Measurements from ENCODE around the gene MRPL9.

MRPL9 gene

GRCh38 chr1:151762941-151763921 is at the start of gene MRPL9:
TSS of gene MRPL9 (minus strand) at chr1:151763496. CDS start at chr1:151763479, 17 bp downstream.
- peak; percentile 66 to 82 (median 78) for DNase-seq (ENCODE audit: low read depth in 4 of 4, low spot score in 1 of 4)

- DNase-seq (ENCODE audit: low read depth in 4 of 4, low spot score in 1 of 4) = no peak
These were observed 47.9 kb upstream of the MRPL9 start for GRCh38 chr1:151811181-151811580.

DNA sequence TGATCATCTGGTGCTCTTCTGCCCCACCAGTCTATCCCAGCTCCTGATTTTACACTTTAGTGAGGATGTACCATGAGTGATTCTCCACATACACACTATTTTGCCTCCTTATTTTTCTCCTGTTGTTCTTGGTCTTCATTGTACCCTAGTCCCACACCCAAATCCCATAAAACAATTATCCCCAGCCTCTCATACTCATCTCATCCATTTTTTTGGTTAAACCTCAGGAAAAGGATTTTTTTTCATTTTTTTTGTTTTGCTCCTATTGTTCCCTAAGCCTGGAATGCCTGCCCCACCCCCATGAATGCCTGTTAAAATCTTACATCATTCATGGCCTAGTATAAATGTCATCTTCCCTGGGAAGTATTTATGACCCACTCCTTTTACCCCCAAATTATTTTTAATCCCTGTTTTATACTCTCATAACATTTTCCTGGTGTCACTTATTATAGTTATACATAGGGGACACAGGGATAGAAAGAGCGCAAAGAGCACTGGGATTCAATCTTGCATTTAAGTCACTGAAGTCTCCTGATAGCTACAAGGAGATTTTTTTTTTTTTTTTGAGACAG is 46.8 kb upstream of the MRPL9 start:
- DNase-seq (ENCODE audit: low read depth in 4 of 4, low spot score in 1 of 4) = no peak

DNA sequence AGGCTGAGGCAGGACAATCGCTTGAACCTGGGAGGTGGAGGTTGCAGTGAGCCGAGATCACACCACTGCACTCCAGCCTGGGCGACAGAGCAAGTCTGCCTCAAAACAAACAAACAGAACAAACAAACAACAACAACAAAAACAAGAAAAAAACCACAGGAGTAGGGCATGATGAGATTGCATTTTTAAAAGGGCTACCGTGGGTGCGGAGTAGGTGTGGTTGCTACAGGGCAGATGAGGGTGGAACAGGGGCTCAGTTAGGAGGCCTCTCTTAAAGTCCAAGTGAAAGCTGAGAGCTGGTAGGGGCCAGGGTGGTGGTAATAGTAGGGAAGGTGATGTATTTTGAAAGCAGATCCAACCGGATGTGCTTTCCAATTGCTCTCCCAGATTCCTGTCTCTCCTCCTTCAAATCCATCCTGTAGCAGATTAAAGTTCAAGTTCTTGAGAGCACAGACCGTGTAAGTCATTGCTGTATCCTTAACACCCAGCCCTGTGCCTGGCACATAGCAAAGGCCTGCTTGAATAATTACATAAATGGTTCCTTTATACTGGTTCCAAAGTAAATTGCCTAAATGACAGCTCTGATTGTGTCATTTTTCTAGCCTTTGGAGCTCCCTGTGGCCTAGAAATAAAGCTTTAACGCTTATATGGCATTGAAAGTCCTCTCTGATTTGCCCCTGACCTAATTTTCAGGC is 46.1 kb upstream of the MRPL9 start:
- DNase-seq (ENCODE audit: low read depth in 4 of 4, low spot score in 1 of 4) = no peak

DNA sequence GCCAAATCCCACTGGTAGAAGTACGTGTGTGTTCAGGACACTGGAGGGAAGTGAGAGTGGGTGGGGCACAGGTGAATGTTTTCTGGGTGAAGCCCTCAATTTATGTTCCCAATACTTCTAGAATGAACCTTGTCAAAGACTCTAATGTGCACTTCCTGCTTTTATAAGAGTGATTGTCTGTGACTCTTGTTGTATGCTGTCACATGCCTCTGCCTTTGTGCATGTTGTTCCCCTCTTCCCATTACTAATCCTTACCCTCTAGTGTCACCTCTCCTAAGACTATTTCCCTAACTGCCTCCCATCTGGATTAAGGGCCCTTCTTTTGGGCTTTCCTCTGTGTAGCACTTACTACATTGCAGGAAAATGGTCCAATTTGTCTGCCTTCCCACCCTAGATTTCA is 44.5 kb upstream of the MRPL9 start:
- DNase-seq (ENCODE audit: low read depth in 4 of 4, low spot score in 1 of 4) = no peak

DNA sequence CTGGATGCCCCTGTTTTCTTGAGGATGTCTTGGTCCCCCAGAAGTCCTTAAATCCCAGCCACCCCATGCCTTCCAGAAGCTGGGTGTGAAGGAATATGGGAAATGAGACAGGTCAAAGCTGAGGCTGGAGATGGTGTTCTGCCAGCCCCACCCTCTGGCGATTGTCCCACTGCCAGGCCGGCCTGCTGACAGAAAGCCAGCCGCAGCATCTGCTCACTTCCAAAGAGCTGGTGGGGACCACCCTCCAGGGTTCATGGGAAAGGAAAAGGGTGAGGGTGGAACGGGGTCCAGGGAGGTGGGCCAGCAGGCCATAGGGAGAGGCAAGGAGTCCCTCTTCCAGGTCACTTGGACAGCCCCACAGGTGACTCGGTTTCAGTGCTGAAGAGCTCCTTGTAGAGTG is 43.8 kb upstream of the MRPL9 start:
- DNase-seq (ENCODE audit: low read depth in 4 of 4, low spot score in 1 of 4) = no peak

- no peak for DNase-seq (ENCODE audit: low read depth in 4 of 4, low spot score in 1 of 4)
These were observed 42.9 kb upstream of the MRPL9 start for GRCh38 chr1:151806170-151806569.

DNA sequence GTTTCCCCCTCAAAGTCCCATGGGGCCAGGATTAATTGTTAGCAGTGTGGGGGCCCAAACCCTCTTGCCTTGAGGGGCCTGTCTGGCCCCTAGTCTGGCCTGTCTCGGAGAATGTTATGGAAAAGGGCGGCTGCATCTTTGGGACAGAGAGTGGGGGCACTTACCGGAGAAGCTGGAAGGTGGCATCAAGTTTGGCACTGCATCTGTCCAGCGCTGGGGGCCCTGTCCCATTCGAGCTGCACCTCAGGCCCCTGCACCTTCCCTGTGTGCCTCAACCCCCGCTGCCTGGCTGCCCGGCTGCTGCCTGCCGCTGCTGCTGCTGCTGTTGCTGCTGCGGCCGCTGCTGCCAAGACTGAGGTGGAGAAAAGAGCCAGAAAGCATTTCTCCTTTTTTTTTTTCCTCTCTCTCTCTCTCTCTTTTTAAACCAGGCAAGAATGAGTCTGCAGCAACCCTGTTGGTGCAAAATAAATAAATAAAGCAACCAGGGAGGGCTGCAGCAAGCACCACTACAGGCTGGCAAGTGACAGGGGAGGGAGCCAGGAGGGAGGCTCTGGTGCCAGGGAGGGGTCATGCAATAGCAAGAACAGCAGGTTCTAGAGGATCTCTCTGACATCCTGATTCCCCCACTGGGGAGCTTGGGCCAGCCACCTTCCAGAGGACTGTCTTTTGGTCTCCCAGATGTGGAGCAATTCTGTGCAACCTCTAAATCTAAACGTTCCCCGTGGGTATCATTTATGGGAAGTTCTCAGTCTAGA is 41.9 kb upstream of the MRPL9 start, which contains the start of gene LINGO4:
TSS of gene LINGO4 (minus strand) at position 354 of the 755 bp plus-strand sequence. CDS start 2,715 bp downstream, outside the sequence.
- DNase-seq (ENCODE audit: low read depth in 4 of 4, low spot score in 1 of 4) = no peak

- DNase-seq (ENCODE audit: low read depth in 4 of 4, low spot score in 1 of 4) = no peak
These were observed 40.6 kb upstream of the MRPL9 start for GRCh38 chr1:151803915-151804314.

DNA sequence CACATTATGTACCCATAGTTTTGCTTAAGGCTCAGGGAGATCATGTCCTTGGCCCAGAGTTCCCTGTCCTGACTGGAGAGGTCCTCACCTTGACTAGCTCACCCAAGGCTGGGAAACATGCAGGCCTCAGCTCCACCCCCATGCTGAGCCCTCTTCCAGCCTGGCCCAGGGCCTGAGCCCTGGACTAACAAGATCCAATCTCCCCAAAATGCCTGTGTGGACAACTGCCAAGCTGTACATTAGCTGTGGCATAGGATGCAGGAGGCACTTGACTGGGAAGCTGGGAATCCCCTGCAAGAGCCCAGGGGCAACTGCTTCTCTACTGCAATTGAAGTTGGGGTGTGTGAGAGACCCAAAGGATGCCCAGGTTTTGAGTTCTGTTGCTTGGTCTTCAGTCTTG is 39.9 kb upstream of the MRPL9 start:
- no peak for DNase-seq (ENCODE audit: low read depth in 4 of 4, low spot score in 1 of 4)

GRCh38 chr1:151802372-151802771 is 39.1 kb upstream of the MRPL9 start:
- DNase-seq (ENCODE audit: low read depth in 4 of 4, low spot score in 1 of 4) = no peak

DNA sequence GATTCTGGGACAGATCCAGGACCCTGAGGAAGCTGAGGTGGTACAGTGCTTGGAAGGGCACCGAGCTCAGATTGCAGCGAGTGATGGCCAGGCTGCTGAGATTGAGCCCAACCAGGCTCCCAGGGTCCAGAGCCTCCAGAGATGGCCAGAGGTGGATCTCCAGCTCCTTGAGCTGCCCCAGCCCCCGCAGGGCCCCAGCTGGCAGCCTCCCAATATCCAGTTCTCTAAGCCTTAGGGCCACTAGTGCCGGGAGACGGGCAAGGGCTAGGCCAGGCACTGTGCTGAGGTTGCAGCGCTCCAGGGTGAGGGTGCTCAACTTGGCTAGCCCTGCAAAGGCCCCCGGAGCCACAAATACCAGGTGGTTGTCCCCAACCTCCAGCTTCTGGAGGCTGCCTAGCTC is 38.5 kb upstream of the MRPL9 start:
- no peak for DNase-seq (ENCODE audit: low read depth in 4 of 4, low spot score in 1 of 4)

GRCh38 chr1:151801310-151801820 is 38.1 kb upstream of the MRPL9 start:
- no peak for DNase-seq (ENCODE audit: low read depth in 4 of 4, low spot score in 1 of 4)

GRCh38 chr1:151800830-151801229 is 37.5 kb upstream of the MRPL9 start:
- DNase-seq (ENCODE audit: low read depth in 4 of 4, low spot score in 1 of 4) = no peak

DNA sequence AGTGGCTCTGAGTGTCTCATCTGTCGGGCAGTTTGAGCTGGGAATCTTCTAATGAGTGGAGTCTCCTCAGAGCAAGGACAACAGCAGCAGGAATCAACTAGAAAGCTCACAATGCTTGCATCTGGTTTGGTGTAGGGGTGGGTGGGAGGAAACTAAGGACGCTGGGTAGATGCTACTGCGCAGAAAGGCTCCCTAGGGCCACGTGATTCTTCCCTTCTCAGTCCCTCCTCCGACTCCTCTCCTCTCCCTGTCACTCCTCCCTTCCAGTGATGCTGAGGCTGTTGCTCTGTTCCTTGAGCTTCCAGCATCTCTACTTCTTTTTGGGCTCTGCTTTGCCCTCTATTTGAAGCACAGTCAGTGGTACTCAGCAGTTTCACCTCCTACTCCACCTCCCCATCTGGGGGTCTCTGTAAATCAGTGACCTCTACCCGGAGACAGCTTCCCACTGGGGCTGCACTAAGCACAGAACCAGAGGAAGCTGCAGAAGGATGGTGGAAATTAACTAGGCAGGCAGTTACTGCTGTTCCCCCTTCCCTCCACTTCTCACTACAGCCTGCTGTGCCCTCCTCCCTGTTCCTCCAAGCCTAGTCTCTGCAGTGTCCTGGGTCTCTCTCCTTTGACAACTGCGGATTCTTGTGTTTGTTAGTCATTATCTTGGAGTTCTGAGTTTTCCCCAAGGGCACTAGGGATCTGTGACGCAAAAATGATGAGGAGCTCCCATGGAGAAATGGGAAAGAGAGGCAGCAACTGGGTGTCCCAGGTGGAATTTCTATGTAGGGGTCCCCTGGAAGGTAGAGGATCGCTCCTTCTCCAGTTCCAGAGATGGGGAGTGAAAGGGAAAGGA is 36.1 kb upstream of the MRPL9 start:
- no peak for DNase-seq (ENCODE audit: low read depth in 4 of 4, low spot score in 1 of 4)

GRCh38 chr1:151798571-151798970 is 35.3 kb upstream of the MRPL9 start:
- no peak for DNase-seq (ENCODE audit: low read depth in 4 of 4, low spot score in 1 of 4)

- peak in 1 of 4 experiments; percentile 2 for DNase-seq (ENCODE audit: low read depth in 4 of 4, low spot score in 1 of 4)
These were observed 27.8 kb upstream of the MRPL9 start for GRCh38 chr1:151790940-151791651.

GRCh38 chr1:151790071-151790939 is 27.0 kb upstream of the MRPL9 start, which contains the start of gene TDRKH:
TSS of gene TDRKH (minus strand) at chr1:151790500. CDS start at chr1:151783022, 7,478 bp downstream.
- DNase-seq (ENCODE audit: low read depth in 4 of 4, low spot score in 1 of 4) = peak; percentile 97 to 99 (median 97)
